ENCODE data around the gene CSAD.

The CSAD gene, protein sequence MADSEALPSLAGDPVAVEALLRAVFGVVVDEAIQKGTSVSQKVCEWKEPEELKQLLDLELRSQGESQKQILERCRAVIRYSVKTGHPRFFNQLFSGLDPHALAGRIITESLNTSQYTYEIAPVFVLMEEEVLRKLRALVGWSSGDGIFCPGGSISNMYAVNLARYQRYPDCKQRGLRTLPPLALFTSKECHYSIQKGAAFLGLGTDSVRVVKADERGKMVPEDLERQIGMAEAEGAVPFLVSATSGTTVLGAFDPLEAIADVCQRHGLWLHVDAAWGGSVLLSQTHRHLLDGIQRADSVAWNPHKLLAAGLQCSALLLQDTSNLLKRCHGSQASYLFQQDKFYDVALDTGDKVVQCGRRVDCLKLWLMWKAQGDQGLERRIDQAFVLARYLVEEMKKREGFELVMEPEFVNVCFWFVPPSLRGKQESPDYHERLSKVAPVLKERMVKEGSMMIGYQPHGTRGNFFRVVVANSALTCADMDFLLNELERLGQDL

DNA sequence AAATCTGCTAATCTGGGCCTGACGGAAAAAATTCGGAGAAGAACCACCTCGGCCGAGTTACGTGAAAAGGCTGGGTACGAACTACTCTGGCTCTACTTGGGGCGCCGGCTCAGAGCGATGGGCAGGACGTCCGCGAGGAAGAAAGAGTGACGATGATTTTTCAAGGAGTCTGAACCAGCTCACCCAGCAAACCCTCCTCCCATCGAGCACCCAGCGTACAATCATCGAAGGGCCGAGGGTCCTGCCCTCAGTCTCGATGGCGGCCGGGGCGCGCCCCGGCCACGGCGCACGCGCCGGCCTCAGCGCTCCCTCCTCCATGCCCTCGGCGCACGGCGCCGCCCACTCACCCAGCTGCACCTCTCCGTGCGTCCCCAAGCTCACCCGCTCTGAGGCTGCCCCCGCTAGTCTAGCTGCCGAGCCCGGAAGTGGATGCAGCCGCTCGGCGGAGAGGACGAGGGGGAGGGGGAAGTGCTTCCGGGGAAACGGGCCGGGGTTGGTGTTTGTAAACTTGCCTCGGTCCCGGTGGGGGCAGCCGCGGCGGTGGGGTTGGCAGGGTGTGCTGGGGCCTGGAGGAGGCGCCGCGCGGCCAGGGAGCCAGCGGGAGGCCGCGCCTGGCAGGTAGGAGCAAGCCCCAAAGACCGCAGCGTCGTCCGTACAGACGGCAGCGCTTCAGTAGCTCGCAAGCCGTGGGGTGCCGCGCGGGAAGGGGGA lies at the start of gene CSAD, which contains the start of gene ZNF740:
Gene CSAD (minus strand): TSS at position 706 of the 711 bp plus-strand sequence. CDS start 7,455 bp downstream, outside the sequence.
Gene ZNF740 (plus strand): TSS at position 503 of the 711 bp plus-strand sequence. CDS start 1,262 bp downstream, outside the sequence.
- DNase-seq (ENCODE audit: low read depth, low spot score): peak; percentile 91

- DNase-seq (ENCODE audit: low read depth, low spot score): no peak
These were observed 49.6 kb upstream of the CSAD start for GRCh38 chr12:53230108-53230845.

- DNase-seq (ENCODE audit: low read depth, low spot score): no peak
These were observed 48.7 kb upstream of the CSAD start for GRCh38 chr12:53229454-53229853.

DNA sequence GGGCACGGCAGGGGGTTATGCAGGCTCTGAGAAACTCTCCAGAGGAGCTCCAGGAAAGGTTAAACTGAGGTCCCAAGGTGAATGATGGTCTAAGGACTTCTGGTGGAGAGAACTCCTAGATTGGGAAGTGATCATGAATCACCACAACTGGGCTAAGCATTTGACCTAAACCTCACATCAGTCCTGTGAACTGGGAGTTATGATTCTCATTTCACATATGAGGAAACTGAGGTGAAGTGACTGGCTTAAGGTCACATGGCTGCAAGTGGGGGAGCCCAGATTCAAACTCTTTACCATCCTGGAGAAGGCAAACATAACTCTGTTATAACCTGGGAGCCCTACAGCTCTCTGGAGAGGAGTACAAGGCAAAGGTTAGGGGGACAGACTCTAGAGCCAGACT lies 47.1 kb upstream of the CSAD start:
- DNase-seq (ENCODE audit: low read depth, low spot score): no peak

DNA sequence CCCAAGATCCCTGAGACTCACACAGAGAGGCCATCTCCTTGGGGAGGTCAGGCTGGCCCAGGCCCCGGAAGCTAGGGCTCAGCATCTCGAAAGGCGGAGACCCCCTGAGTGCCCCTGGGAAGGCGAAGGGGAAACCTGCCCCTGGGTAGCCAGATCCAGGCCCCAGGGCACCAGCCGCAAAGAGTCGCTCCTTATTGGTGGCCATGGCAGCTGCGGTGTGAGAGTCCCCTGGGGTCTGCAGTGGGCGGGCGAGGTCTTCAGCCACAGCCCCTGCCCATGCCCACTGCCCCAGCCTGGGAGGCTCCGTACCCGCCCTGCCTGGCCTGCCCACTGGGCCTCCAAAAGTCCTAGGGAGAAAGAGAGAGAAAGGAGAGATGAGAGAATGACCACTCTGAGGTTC lies 46.6 kb upstream of the CSAD start:
- DNase-seq (ENCODE audit: low read depth, low spot score): no peak

DNA sequence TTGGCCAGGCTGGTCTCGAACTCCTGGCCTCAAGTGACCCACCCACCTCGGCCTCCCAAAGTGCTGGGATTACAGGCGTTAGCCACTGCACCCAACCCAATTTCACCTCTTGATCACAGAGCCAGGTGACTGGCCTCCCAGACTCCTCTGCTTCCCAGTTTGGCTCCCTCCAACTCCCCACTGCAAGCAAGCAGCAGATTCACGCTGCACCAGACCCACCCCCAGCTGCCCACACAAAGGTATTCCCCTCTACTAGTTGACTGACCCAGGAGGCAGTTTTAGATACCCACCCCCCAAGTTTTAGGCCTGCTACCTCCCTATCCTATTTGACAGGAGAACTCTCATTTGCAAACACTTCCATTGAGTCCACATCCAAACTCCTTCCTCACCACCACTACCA lies 46.1 kb upstream of the CSAD start:
- no peak for DNase-seq (ENCODE audit: low read depth, low spot score)

- no peak for DNase-seq (ENCODE audit: low read depth, low spot score)
These were observed 45.1 kb upstream of the CSAD start for GRCh38 chr12:53225635-53226424.

GRCh38 chr12:53224897-53225634 lies 44.3 kb upstream of the CSAD start:
- DNase-seq (ENCODE audit: low read depth, low spot score): no peak

DNA sequence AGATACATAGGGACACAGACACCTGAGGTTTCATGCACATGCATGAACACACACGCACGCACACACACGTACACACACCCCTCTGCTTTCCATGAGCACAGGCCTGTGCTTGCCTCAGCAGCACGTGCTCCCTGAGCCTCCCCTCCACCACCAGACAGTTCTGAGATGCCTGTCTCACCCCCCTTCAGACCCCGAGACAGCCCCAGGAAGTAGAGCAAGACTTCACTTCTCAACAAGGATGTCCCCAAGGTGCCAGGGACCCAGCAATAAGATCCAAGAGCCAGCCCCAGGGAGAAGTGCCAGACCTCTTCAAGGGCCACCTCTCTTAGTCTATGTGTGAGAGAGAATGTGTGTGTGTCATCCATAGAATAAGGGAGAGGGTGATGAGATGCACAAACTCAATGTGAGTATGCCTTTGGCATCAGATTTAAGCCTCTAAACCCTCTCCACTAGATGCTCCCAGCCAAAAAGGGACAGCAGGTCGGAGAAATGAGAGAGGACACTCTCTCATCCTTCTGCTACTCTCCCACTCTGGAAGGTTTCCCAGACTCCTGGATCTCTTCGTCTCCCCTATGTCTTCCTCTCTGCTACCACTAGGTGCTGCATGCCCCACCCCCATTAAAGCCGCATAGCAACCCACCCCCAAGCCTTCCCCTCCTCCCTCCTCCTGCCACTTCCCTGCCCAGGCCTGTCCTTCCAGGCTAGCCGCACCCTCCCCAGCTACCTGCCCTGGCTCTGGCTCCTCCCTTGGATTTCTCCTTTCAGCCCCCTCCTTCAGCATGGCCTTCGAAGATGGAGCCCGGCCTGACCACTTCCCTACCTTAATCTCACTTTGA lies 43.6 kb upstream of the CSAD start:
- DNase-seq (ENCODE audit: low read depth, low spot score): no peak

DNA sequence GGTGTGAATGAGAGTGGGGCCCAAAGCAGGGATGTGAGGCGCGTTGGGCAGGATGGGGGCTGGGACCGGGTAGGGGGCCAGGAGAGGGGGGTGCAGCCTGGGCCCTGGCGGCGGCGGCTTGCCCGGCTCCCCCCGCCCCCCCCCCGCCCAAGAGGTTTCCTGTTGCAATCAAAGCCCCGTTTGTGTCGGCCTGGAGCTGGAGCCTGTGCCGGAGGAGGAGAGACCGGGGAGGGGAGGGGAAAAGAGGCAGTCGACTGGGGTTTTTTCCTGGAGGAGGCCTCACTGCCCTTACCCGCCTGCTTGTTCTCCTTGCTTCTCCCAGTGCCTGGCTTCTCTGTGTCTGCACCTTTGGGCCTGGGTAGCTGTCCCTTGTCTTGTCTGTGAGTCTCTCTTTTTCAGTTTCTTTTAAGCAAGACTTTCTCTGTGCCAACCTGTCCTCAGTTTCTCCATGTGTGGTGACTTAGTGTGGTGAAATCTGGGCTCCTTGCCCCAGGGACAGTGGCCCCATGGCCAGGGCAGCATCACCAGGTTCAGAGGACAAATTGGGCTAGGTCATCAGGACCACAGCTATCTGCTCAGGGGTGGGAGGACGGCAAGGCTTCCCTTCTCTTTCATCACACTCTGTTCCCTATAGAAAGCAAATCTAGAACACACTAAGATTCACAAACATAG lies 42.8 kb upstream of the CSAD start:
- DNase-seq (ENCODE audit: low read depth, low spot score): no peak

DNA sequence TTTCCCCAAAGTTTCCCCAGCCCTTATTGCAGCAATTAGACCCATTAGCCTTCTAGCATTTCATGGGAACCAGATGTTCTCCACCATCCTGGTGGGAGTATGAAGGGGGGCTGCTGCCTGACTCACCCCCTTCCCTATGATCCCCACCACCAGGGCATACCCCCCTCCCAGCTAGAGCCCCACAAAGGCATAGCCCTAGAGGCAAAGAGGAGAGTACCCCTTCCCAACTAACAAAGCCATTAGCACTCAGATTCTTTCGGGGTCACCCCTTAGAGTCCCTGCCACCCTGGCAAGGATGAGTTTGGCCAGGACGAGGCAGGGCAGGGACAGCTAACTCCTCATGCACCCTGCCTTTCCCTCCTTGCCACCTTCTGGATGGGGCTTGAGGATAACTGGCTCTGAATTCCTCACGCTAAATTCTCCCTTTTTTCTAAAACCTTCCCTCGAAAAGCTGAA lies 42.1 kb upstream of the CSAD start:
- no peak for DNase-seq (ENCODE audit: low read depth, low spot score)

GRCh38 chr12:53222170-53222721 lies 41.5 kb upstream of the CSAD start:
- DNase-seq (ENCODE audit: low read depth, low spot score): no peak

DNA sequence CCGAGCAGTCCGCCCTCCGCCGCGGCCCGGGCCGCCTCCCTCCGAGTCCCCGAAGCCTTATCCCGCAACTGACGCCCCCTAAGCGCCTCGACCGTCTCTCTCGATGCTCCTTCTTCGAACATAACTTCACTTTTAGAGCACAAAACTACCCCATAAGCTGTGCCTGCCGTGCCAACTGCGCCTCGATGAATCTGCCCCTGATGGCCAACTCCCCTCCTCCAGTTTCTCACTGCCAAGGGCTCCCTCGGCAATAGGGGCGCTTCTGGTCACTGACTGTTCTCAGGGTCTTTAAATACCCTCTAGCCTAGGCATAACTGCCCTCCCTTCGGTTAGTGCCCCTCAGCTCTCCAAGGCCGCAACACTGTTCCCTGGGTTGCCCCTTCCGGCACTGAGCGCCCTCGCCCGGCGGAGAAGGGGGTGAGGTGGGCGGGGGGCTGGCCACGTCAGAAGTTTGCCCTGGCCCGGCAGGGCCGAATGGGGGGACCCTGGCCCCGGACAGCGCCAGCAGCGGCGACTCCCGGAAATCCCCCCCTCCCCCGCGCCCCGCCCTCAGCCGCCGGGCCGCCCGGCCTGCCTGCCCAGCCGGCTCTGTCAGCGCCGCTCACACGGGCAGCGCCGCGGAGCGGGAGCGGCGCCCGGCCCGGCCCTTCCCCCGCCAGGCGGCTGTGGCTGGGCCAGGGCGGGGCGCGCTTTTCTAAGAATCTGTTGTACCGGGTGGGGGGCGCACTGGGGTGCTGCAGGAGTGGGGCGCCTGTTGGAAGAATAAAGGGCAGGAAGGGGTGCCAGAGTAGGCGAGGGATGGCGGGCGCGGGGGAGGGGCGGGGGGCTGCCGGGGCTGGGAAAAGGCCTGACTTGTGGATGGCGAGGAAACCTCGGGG lies 40.7 kb upstream of the CSAD start:
- DNase-seq (ENCODE audit: low read depth, low spot score): no peak

DNA sequence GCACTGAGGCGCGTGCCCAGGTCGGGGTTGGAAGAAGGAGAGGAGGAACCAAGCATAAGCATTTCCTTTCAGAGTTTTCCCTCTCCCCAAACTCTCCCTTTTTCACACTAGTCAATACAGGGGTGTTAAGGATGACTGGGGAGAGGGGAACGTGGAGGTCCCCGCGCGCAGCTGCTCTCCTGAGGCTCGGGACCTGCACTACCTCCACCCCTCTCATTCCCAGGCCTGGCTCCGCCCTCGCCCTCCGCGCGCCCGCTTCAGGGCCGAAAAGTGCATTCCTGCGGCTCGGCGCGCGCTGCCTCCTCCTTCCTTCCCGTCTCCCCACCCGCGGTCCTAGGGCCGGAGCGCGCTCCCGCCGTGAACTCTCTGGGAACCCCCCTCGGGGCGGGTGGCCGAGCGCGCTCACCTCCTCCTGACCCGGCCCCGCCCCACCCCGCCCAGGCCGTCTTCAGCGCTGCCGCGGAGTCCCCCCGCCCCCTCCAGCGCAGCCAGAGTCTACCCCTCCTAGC lies 40.0 kb upstream of the CSAD start:
- DNase-seq (ENCODE audit: low read depth, low spot score): peak; percentile 70

GRCh38 chr12:53219956-53220693 lies 39.4 kb upstream of the CSAD start:
- no peak for DNase-seq (ENCODE audit: low read depth, low spot score)

DNA sequence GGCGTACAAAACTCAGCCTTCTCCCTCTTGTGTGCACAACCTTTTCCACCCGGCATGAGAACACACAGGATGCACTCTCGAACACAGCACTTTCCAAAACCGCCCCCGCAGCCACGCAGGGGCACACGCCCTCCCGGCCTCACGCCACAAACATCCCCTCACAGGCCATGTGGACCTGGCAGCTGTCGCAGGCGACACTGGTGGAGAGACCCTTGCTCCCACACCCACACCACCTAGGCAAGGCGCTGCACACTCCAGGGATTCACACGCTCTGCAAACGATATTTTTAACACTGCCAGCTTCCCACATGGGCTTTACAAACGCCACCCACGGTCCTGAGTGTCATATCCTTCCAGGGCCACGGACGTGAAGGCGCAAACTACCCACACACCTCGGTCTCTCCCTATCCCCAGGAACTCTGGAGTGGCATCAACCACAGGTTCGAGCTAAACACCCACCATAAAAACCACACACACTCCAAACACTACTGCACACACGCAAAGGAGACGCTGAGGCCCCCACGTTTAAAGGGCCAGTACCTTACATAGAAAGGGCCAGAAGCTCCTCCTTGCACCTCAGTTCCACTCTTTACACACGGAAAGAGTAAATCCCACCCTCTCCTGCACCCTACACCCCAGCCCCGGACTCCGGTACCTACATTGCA lies 38.7 kb upstream of the CSAD start:
- no peak for DNase-seq (ENCODE audit: low read depth, low spot score)
